ENCODE data around the gene NPC1.

NPC1 gene

DNA sequence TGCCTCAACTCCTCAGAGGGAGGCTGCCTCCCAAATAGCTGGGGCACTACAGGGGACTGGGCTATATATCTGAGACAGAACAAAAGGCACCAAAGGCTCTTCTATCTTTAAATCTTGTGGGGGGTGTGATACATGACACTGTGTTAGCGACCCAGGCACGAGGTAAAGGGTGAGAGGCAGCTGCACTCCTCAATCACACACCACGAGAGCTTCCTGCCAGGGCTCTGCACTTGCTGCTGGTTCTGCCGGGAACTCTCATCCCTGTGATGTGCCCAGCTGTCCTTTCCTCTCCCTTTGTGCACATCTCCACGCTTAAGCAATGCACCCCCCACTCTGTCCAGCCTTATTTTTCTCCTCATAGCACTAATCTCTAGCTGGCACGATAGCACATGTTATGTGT lies 32.4 kb downstream of the NPC1 start:
- TF ChIP-seq PAX5 (IDR thresholded peaks at IDR 0.05; ENCODE audit: insufficient read depth, low read length, severe bottlenecking) (no peak), POLR2AphosphoS5 (IDR thresholded peaks at IDR 0.05; ENCODE audit: low read depth, low read length) (no peak), SPI1 (IDR thresholded peaks at IDR 0.05; ENCODE audit: low read depth, low read length) (no peak), POU2F2 (IDR thresholded peaks at IDR 0.05; ENCODE audit: low read depth, low read length) (no peak), POLR2A (IDR thresholded peaks at IDR 0.05; ENCODE audit: low read depth, low read length) (no peak)
- DNase-seq (ENCODE audit: insufficient read length, low spot score) (no peak), FAIRE-seq (no peak)

DNA sequence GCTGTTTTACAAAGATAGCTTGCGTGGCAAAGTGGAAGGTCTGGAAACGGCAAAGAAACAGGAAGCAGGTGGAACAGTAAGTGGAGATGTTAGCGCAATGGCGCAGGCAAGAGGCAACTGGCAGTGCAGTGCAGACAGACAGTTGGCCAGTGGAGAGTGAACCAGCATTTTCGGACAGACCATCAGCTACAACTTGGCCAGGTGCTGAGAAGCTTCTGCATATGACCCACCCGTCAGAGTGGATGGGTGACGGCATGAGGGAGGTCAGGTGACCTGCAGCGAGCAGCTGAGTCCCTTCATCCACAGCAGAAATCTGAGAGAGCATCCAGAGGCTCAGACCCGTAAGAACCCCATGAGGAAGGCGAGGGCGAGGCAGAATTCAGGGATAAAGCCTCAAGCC lies 33.8 kb downstream of the NPC1 start:
- no peak for DNase-seq (ENCODE audit: insufficient read length, low spot score)
- TF ChIP-seq SPI1 (IDR thresholded peaks at IDR 0.05; ENCODE audit: low read depth, low read length) (no peak), POLR2A (IDR thresholded peaks at IDR 0.05; ENCODE audit: low read depth, low read length) (no peak), POLR2AphosphoS5 (IDR thresholded peaks at IDR 0.05; ENCODE audit: low read depth, low read length) (no peak), POU2F2 (IDR thresholded peaks at IDR 0.05; ENCODE audit: low read depth, low read length) (no peak)
- FAIRE-seq, result no peak

DNA sequence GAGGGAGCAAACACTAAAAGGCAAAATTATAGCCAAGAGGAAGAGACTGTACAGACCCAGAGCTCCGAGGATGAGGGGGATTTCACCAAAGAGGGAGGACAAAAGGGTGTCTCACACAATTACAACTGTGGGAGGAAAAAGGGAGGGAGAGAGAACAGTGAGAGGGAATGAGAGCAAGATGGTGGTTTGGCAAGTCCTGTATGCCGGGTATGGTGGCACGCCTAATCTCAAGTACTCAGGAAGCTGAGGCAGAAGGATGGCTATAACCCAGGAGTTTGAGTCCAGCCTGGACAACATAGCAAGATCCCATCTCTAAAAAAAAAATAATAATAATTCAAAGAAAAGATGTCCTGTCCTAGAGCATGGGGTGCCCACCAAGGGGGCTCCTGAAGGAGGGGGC lies 34.3 kb downstream of the NPC1 start:
- TF ChIP-seq POU2F2 (IDR thresholded peaks at IDR 0.05; ENCODE audit: low read depth, low read length), result no peak
- DNase-seq (ENCODE audit: insufficient read length, low spot score) (no peak), FAIRE-seq (no peak)

DNA sequence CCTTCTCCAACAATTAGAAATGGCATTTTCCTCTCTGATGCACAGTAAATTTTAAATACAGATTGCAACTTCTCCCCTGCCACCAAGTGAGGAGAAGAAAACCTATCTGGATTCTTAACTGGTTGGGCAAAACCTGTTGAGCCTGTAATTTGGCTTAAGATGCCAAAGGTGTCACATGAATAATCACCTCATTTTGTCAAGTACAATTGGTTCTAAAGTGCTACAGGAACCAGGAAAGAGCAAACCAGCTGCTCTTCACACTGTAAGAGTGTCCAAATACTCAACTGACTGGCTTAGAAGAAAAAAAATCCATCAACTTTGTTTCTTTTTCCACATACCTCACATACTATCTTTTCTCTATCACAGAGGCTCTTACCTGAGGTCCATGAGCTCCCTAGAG lies 35.4 kb downstream of the NPC1 start:
- no peak for FAIRE-seq
- TF ChIP-seq POLR2A (IDR thresholded peaks at IDR 0.05; ENCODE audit: low read depth, low read length), result no peak
- no peak for TF ChIP-seq POU2F2 (IDR thresholded peaks at IDR 0.05; ENCODE audit: low read depth, low read length)
- TF ChIP-seq POLR2AphosphoS5 (IDR thresholded peaks at IDR 0.05; ENCODE audit: low read depth, low read length), result no peak
- TF ChIP-seq SPI1 (IDR thresholded peaks at IDR 0.05; ENCODE audit: low read depth, low read length), result no peak
- no peak for TF ChIP-seq PAX5 (IDR thresholded peaks at IDR 0.05; ENCODE audit: insufficient read depth, low read length, severe bottlenecking)
- no peak for TF ChIP-seq TAF1 (IDR thresholded peaks at IDR 0.05; ENCODE audit: low read depth, low read length)
- no peak for DNase-seq (ENCODE audit: insufficient read length, low spot score)

DNA sequence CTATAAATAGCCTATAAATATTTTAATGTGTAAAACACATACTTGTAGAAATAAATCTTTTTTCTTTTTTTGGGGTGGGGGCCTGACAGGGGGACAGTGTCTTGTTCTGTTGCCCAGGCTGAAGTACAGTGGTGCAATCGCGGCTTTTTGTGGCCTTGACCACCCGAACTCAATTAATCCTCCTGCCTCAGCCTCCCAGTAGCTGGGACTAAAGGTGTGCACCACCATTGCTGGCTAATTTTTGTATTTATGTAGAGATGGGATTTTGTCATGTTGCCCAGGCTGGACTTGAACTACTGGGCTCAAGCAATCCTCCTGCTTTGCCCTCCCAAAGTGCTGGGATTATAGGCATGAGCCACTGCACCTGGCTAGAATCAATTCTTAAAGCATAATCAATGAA lies 37.6 kb downstream of the NPC1 start:
- FAIRE-seq, result no peak
- no peak for TF ChIP-seq TAF1 (IDR thresholded peaks at IDR 0.05; ENCODE audit: low read depth, low read length)
- no peak for TF ChIP-seq POU2F2 (IDR thresholded peaks at IDR 0.05; ENCODE audit: low read depth, low read length)
- no peak for TF ChIP-seq SPI1 (IDR thresholded peaks at IDR 0.05; ENCODE audit: low read depth, low read length)
- TF ChIP-seq PAX5 (IDR thresholded peaks at IDR 0.05; ENCODE audit: insufficient read depth, low read length, severe bottlenecking), result no peak
- TF ChIP-seq POLR2AphosphoS5 (IDR thresholded peaks at IDR 0.05; ENCODE audit: low read depth, low read length), result no peak
- DNase-seq (ENCODE audit: insufficient read length, low spot score), result no peak

DNA sequence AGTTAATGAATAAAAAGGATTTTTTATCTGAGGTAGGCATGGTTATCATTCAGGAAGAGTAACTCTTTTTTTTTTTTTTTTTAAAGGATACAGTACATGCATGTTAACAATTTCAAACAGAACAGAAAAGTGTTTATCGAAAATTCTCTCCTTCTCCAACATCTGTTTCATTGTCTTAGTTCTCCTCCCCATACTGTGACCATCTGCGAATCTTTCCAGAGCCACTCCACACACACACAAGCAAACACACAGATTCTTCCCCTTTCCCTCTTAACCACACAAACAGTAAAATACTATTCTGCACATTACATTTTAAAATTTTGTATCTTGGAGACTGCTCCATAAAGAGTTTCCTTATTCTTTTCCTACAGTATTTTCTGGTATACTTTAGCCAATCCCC lies 38.0 kb downstream of the NPC1 start:
- TF ChIP-seq SPI1 (IDR thresholded peaks at IDR 0.05; ENCODE audit: low read depth, low read length) (no peak), POU2F2 (IDR thresholded peaks at IDR 0.05; ENCODE audit: low read depth, low read length) (no peak), PAX5 (IDR thresholded peaks at IDR 0.05; ENCODE audit: insufficient read depth, low read length, severe bottlenecking) (no peak), POLR2A (IDR thresholded peaks at IDR 0.05; ENCODE audit: low read depth, low read length) (no peak), POLR2AphosphoS5 (IDR thresholded peaks at IDR 0.05; ENCODE audit: low read depth, low read length) (no peak), TAF1 (IDR thresholded peaks at IDR 0.05; ENCODE audit: low read depth, low read length) (no peak)
- no peak for DNase-seq (ENCODE audit: insufficient read length, low spot score)
- no peak for FAIRE-seq

DNA sequence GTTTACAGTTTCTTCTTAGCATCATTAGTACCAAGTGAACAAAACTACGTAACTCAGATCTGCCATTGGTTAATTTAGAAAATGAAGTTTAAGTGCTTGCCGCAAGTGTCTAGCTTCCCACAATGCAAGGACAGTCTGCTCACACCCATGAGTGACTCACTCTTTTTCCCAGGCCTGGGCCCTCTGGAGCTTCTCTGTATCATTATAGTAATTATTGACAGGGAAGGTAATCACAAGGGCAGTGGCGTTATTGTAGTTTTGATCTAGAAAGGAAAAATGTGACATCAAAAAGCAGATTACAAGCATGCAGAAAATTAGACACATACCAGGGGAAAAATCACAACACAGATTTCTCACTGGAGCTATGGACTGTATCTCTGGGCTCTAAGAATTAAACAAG lies 38.5 kb downstream of the NPC1 start:
- FAIRE-seq (no peak), DNase-seq (ENCODE audit: insufficient read length, low spot score) (no peak)
- TF ChIP-seq TAF1 (IDR thresholded peaks at IDR 0.05; ENCODE audit: low read depth, low read length) (no peak), SPI1 (IDR thresholded peaks at IDR 0.05; ENCODE audit: low read depth, low read length) (no peak), POLR2A (IDR thresholded peaks at IDR 0.05; ENCODE audit: low read depth, low read length) (no peak), PAX5 (IDR thresholded peaks at IDR 0.05; ENCODE audit: insufficient read depth, low read length, severe bottlenecking) (no peak), POLR2AphosphoS5 (IDR thresholded peaks at IDR 0.05; ENCODE audit: low read depth, low read length) (no peak), POU2F2 (IDR thresholded peaks at IDR 0.05; ENCODE audit: low read depth, low read length) (no peak)

DNA sequence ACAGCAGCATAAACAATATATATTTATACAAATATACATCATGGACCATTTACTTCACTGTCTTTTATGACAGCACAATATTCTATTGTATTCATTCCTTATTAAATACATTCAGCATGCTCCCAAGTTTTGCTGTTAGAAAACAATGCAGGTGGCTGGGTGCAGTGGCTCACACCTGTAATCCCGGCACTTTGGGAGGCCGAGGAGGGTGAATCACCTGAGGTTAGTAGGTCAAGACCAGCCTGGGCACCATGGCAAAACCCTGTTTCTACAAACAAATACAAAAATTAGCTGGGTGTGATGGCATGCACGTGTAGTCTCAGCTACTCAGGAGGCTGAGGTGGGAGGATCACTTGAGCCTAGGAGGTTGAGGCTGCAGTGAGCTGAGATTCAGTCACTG lies 39.0 kb downstream of the NPC1 start:
- no peak for DNase-seq (ENCODE audit: insufficient read length, low spot score)
- no peak for FAIRE-seq
- no peak for TF ChIP-seq POU2F2 (IDR thresholded peaks at IDR 0.05; ENCODE audit: low read depth, low read length)
- no peak for TF ChIP-seq TAF1 (IDR thresholded peaks at IDR 0.05; ENCODE audit: low read depth, low read length)
- TF ChIP-seq POLR2A (IDR thresholded peaks at IDR 0.05; ENCODE audit: low read depth, low read length), result no peak
- TF ChIP-seq SPI1 (IDR thresholded peaks at IDR 0.05; ENCODE audit: low read depth, low read length), result no peak
- no peak for TF ChIP-seq POLR2AphosphoS5 (IDR thresholded peaks at IDR 0.05; ENCODE audit: low read depth, low read length)
- no peak for TF ChIP-seq PAX5 (IDR thresholded peaks at IDR 0.05; ENCODE audit: insufficient read depth, low read length, severe bottlenecking)

DNA sequence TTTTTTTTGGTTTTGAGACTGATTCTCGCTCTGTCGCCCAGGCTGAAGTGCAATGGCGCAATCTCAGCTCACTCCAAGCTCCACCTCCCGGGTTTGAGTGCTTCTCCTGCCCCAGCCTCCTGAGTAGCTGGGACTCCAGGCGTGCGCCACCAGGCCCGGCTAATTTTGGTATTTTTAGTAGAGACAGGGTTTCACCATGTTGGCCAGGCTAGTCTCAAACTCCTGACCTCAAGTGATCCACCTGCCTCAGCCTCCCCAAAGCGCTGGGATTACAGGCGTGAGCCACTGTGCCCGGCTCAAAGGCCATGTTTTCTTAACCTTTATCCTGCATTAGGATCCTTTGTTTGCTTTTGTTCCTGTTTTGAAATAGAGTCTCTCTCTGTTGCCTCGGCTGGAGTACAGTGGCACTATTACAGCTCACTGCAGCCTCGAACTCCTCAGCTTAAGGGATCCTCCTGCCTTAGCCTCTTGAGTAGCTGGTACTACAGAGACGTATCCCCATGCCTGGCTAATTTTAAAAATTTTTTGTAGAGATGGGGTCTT lies 41.0 kb downstream of the NPC1 start:
- TF ChIP-seq TAF1 (IDR thresholded peaks at IDR 0.05; ENCODE audit: low read depth, low read length) (no peak), PAX5 (IDR thresholded peaks at IDR 0.05; ENCODE audit: insufficient read depth, low read length, severe bottlenecking) (no peak), POLR2AphosphoS5 (IDR thresholded peaks at IDR 0.05; ENCODE audit: low read depth, low read length) (no peak), SPI1 (IDR thresholded peaks at IDR 0.05; ENCODE audit: low read depth, low read length) (no peak), POU2F2 (IDR thresholded peaks at IDR 0.05; ENCODE audit: low read depth, low read length) (no peak), POLR2A (IDR thresholded peaks at IDR 0.05; ENCODE audit: low read depth, low read length) (no peak)
- no peak for FAIRE-seq
- DNase-seq (ENCODE audit: insufficient read length, low spot score), result no peak

DNA sequence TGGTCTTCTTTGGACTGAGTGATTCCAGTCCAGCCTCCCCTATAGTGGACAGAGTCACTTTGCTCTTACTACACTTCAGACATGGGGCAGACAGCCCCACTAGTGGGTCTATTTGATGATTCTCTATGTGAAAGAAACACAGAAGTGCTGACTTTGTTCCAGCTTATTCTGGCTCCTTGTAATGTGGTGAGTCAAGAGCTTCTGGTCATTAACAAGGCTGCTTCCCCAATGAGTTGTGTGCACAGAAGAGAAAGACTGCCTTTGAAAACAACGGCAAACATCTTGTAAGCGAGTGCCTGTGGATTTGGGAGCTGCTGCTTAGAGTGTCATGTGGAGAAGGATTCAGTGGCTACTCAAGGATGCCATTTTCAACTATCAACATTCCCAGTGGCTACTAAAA lies 43.8 kb downstream of the NPC1 start:
- no peak for DNase-seq (ENCODE audit: insufficient read length, low spot score)
- no peak for FAIRE-seq
- no peak for TF ChIP-seq POU2F2 (IDR thresholded peaks at IDR 0.05; ENCODE audit: low read depth, low read length)
